ENCODE measurements around the gene PCDH7.

Gene PCDH7

GRCh38 chr4:30716158-30716557 lies 4.0 kb upstream of the PCDH7 start:
- ChIA-PET POLR2A (interaction anchor here (0.6 to 0.9 kb wide), 2 partner anchors 126 to 291 kb away, joined by 4 to 5 read pairs; no protein-coding TSS in a partner anchor), CTCF (no interaction called here)
- H3K36me3 ChIP-seq (ENCODE audit: control insufficient read depth in 2 of 2, insufficient read depth in 1 of 2, low read length in 2 of 2), result no peaks in the 10 kb centered on the region
- TF ChIP-seq ZBTB44 (tag by site-specific recombination; IDR thresholded peaks at IDR 0.05), result 0 out of 2 replicates have a peak, but pooled peaks have one; percentile 31
- no peak for TF ChIP-seq PRDM10 (tag by site-specific recombination; IDR thresholded peaks at IDR 0.05)
- TF ChIP-seq TCF7L2 (IDR thresholded peaks at IDR 0.05; ENCODE audit: borderline replicate concordance, low read depth, low read length), result 0 out of 2 replicates have a peak, but pooled peaks have one; percentile 38
- no peak for TF ChIP-seq ZNF777 (tag by site-specific recombination; IDR thresholded peaks at IDR 0.05; ENCODE audit: borderline replicate concordance)
- TF ChIP-seq ZNF341 (tag by site-specific recombination; IDR thresholded peaks at IDR 0.05; ENCODE audit: low read depth), result no peak
- 0 out of 2 replicates have a peak, but pooled peaks have one; percentile 22 for TF ChIP-seq CTCF (tag by site-specific recombination; IDR thresholded peaks at IDR 0.05)
- no peak for TF ChIP-seq ZNF16 (tag by site-specific recombination; IDR thresholded peaks at IDR 0.05; ENCODE audit: low read depth)
- TF ChIP-seq PRDM2 (tag by site-specific recombination; IDR thresholded peaks at IDR 0.05; ENCODE audit: borderline replicate concordance), result no peak
- TF ChIP-seq ZNF558 (tag by site-specific recombination; IDR thresholded peaks at IDR 0.05), result no peak
- TF ChIP-seq RBAK (tag by site-specific recombination; IDR thresholded peaks at IDR 0.05), result no peak
- peak; percentile 68 for TF ChIP-seq PRDM6 (tag by site-specific recombination; IDR thresholded peaks at IDR 0.05)
- no peak for TF ChIP-seq ZBTB21 (tag by site-specific recombination; IDR thresholded peaks at IDR 0.05)
- TF ChIP-seq SP2 (tag by site-specific recombination; IDR thresholded peaks at IDR 0.05), result no peak
- peak; percentile 76 for TF ChIP-seq ZNF654 (tag by site-specific recombination; IDR thresholded peaks at IDR 0.05; ENCODE audit: low read depth)
- TF ChIP-seq FEZF1 (tag by site-specific recombination; IDR thresholded peaks at IDR 0.05), result peak; percentile 91
- peak overlapping the region; percentile 69; the same call in 1 of the 2 replicates for H3K27ac ChIP-seq (ENCODE audit: extremely low read depth, low read depth, low read length)
- H3K4me3 ChIP-seq (ENCODE audit: low read depth, low read length), result peak overlapping the region; percentile 86
- no peaks in the 10 kb centered on the region for H3K4me1 ChIP-seq (ENCODE audit: control insufficient read depth, insufficient read depth, low read length)
- no peaks in the 10 kb centered on the region for H3K9me3 ChIP-seq (ENCODE audit: control insufficient read depth, insufficient read depth, low read depth, low read length)

All from HEK293 (cell line).